Measurements from ENCODE around the gene MYOM1. TPM values are rescaled to one million over a fixed set of nuclear protein-coding genes. Genes with fewer than 3 reads are reported as not detected.

The MYOM1 gene
- total RNA-seq, 2 donors from 2014 or later = 2.8 to 7.9 TPM

GRCh38 chr18:3247240-3248061 is 27.7 kb upstream of the MYOM1 start, which contains the start of gene MYL12A:
MYL12A (plus strand) TSS chr18:3247801; CDS start chr18:3253248, 5,447 bp downstream.
- peak within 1 kb of the TSS; percentile 99 to 100 for H3K9ac ChIP-seq (ENCODE audit: low read depth in 2 of 2, low read length in 2 of 2)
- DNase-seq = peak; percentile 97
- H3K36me3 ChIP-seq = no peaks in the 10 kb centered on the region
- intact Hi-C loops (cut with DNase I) = loop anchor here (5.0 to 10.0 kb wide), 3 partner anchors 95 to 315 kb away; partner anchors contain the start of gene LPIN2
- no peaks in the 10 kb centered on the region for H3K27me3 ChIP-seq
- peak within 1 kb of the TSS; percentile 99 for H3K27ac ChIP-seq
- peak within 1 kb of the TSS; percentile 93 for H3K4me3 ChIP-seq
- H3K9me3 ChIP-seq = no peaks in the 10 kb centered on the region
- H3K4me1 ChIP-seq = no peaks in the 10 kb centered on the region
- TF ChIP-seq CTCF (IDR thresholded peaks at IDR 0.05) = no peak

GRCh38 chr18:3246635-3247239 is 27.0 kb upstream of the MYOM1 start:
- intact Hi-C loops (cut with DNase I) = loop anchor here (5.0 to 10.0 kb wide), 3 partner anchors 94 to 314 kb away; partner anchors contain the start of gene LPIN2
- TF ChIP-seq CTCF (IDR thresholded peaks at IDR 0.05) = no peak
- no peaks in the 10 kb centered on the region for H3K4me1 ChIP-seq

GRCh38 chr18:3245853-3246634 is 26.3 kb upstream of the MYOM1 start:
- peak overlapping the region; percentile 69 to 99 for H3K9ac ChIP-seq (ENCODE audit: low read depth in 2 of 2, low read length in 2 of 2)
- H3K36me3 ChIP-seq = no peaks in the 10 kb centered on the region
- H3K9me3 ChIP-seq = no peaks in the 10 kb centered on the region
- H3K4me3 ChIP-seq = peak overlapping the region; percentile 93
- no peaks in the 10 kb centered on the region for H3K4me1 ChIP-seq
- peak; percentile 92 for TF ChIP-seq CTCF (IDR thresholded peaks at IDR 0.05)
- peak; percentile 90 for DNase-seq
- peak overlapping the region; percentile 99 for H3K27ac ChIP-seq
- intact Hi-C loops (cut with DNase I) = loop anchor here (5.0 to 10.0 kb wide), 3 partner anchors 94 to 314 kb away; partner anchors contain the start of gene LPIN2
- no peaks in the 10 kb centered on the region for H3K27me3 ChIP-seq

More at GRCh38 chr18:3246635-3247239, 27.0 kb upstream of the MYOM1 start:
- Histone ChIP-seq H3K4me3 (peak overlapping the region; percentile 93), H3K27ac (peak overlapping the region; percentile 99), H3K9me3 (no peaks in the 10 kb centered on the region), H3K9ac (ENCODE audit: low read depth in 2 of 2, low read length in 2 of 2) (peak overlapping the region; percentile 69 to 99), H3K36me3 (no peaks in the 10 kb centered on the region), H3K27me3 (no peaks in the 10 kb centered on the region)
- DNase-seq = peak; percentile 53

GRCh38 chr18:3245185-3245564 is 25.4 kb upstream of the MYOM1 start:
- H3K27me3 ChIP-seq = no peaks in the 10 kb centered on the region
- no peak overlapping the region for H3K4me3 ChIP-seq
- H3K27ac ChIP-seq = no peak overlapping the region
- H3K4me1 ChIP-seq = no peaks in the 10 kb centered on the region
- intact Hi-C loops (cut with DNase I) = loop anchor here (5.0 to 10.0 kb wide), 3 partner anchors 93 to 313 kb away; partner anchors contain the start of gene LPIN2
- no peak for DNase-seq
- no peaks in the 10 kb centered on the region for H3K9me3 ChIP-seq
- peak overlapping the region in 1 of 2 donors; percentile 99 for H3K9ac ChIP-seq (ENCODE audit: low read depth in 2 of 2, low read length in 2 of 2)
- no peak for TF ChIP-seq CTCF (IDR thresholded peaks at IDR 0.05)
- H3K36me3 ChIP-seq = no peaks in the 10 kb centered on the region

- no peak for DNase-seq
- no peak for TF ChIP-seq CTCF (IDR thresholded peaks at IDR 0.05)
- intact Hi-C loops (cut with DNase I) = no loop called here
Observed at GRCh38 chr18:3238742-3239141, 19.0 kb upstream of the MYOM1 start.

More at GRCh38 chr18:3238742-3239141, 19.0 kb upstream of the MYOM1 start:
- no peaks in the 10 kb centered on the region for H3K9me3 ChIP-seq
- H3K4me1 ChIP-seq = no peaks in the 10 kb centered on the region
- H3K27ac ChIP-seq = no peak overlapping the region
- H3K27me3 ChIP-seq = no peaks in the 10 kb centered on the region
- H3K36me3 ChIP-seq = no peaks in the 10 kb centered on the region
- no peak overlapping the region for H3K9ac ChIP-seq (ENCODE audit: low read depth in 2 of 2, low read length in 2 of 2)
- H3K4me3 ChIP-seq = no peak overlapping the region
